ENCODE results near the gene LDB1.

Gene LDB1

DNA sequence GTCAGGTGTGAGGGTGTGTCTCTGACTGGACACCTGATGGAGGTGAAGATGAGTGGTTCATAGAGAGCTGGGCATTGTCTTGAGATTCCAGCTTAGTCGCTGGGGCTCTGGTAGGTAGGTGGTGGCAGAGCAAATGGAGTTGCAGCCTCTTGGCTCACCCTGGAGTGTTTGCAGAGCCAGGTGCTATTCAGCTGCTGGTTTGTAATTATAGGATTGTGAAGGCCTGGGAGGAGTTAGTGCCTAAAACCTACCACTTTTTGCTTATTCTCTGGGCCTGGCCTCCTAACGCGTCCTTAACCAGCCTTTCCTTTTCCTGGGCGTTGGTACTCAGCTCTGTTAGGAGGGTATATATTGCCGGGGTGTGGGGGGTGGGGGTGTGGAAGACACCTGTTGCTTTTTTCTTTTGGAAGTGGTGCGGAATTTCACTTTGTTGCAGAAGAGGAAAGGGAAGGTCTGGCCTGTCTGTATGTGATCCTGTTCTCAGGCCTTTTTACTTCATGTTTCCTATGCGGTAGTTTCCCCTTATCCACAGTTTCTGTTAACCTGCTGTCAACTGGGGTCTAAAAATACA is 15.9 kb upstream of the LDB1 start:
- H3K4me3 ChIP-seq (ENCODE audit: low read depth, low read length), result no peak overlapping the region
- no peak for DNase-seq (ENCODE audit: low read depth, low spot score)
- in situ Hi-C loops (cut with HindIII; ENCODE audit: low sequenced_read_pairs), result no loop called here
- TF ChIP-seq, protein P1, sequence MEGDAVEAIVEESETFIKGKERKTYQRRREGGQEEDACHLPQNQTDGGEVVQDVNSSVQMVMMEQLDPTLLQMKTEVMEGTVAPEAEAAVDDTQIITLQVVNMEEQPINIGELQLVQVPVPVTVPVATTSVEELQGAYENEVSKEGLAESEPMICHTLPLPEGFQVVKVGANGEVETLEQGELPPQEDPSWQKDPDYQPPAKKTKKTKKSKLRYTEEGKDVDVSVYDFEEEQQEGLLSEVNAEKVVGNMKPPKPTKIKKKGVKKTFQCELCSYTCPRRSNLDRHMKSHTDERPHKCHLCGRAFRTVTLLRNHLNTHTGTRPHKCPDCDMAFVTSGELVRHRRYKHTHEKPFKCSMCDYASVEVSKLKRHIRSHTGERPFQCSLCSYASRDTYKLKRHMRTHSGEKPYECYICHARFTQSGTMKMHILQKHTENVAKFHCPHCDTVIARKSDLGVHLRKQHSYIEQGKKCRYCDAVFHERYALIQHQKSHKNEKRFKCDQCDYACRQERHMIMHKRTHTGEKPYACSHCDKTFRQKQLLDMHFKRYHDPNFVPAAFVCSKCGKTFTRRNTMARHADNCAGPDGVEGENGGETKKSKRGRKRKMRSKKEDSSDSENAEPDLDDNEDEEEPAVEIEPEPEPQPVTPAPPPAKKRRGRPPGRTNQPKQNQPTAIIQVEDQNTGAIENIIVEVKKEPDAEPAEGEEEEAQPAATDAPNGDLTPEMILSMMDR (IDR thresholded peaks at IDR 0.05; ENCODE audit: low read depth, low read length), result no peak

DNA sequence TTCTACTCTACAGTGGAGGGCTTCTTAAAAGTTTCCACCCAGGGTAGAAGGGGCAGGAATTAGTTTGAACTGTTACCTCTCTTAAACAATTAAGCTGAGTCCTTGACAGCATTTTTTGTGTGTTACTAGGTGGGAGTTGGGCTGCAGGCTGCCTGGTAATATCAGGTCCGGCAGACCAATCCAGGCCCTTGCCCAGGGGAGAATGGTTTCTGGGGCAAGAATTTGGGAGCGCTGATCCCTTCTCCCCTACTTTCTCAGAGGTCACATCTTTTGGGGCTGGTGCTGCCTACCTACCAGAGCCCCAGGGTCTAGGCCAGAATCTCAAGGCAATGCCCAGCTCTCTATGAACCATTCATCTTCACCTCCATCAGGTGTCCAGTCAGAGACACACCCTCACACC is 14.2 kb upstream of the LDB1 start:
- TF ChIP-seq, protein P1 (IDR thresholded peaks at IDR 0.05; ENCODE audit: low read depth, low read length), result no peak
- DNase-seq (ENCODE audit: low read depth, low spot score), result no peak
- in situ Hi-C loops (cut with HindIII; ENCODE audit: low sequenced_read_pairs), result no loop called here
- peak overlapping the region; percentile 98 for H3K4me3 ChIP-seq (ENCODE audit: low read depth, low read length)

- DNase-seq (ENCODE audit: low read depth, low spot score), result peak; percentile 66
- TF ChIP-seq, protein P1 (IDR thresholded peaks at IDR 0.05; ENCODE audit: low read depth, low read length), result no peak
- H3K4me3 ChIP-seq (ENCODE audit: low read depth, low read length), result peak overlapping the region; percentile 98
- in situ Hi-C loops (cut with HindIII; ENCODE audit: low sequenced_read_pairs), result no loop called here
Measured at GRCh38 chr10:102133373-102134195, 13.4 kb upstream of the LDB1 start.

DNA sequence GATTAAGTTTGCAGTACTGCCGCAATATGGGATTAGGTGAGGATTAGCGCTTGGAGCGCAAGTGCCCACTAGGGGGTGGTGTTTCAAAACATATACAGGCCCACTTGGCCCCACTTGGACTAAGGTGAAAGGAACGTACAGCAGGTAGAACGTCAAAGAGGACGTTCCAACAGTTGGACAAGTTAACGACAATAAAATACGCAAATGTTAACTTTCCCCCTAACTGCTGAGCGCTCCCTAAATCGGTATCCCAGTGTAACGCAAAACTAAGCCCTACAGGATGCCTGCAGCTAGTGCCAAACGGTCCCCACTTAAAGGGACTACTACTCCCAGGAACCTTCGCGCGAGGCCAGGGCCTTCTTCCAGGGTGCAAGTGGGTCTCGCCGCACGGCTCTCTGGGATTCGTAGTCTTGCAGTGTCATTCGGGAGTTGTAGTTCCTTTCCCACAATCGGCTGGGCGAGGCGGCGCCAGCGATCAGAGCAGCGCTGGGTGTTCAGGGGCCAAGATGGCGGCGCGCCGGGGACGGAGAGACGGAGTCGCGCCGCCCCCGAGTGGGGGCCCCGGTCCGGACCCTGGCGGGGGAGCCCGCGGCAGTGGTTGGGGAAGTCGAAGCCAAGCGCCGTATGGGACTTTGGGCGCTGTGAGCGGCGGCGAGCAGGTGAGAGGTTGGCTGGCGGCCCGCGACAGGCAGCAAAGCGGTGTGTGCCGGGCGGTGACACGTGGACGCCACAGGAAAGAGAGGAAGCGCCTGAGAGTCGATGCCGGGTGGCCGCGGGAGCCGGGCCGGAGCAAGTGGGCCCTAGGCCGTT is 12.6 kb upstream of the LDB1 start, which contains the start of gene PPRC1:
PPRC1 (plus strand) TSS at position 478 of the 810 bp plus-strand sequence; CDS start at position 507, 29 bp downstream.
- TF ChIP-seq, protein P1 (IDR thresholded peaks at IDR 0.05; ENCODE audit: low read depth, low read length), result peak; percentile 88
- in situ Hi-C loops (cut with HindIII; ENCODE audit: low sequenced_read_pairs), result no loop called here
- peak within 1 kb of the TSS; percentile 98 for H3K4me3 ChIP-seq (ENCODE audit: low read depth, low read length)
- DNase-seq (ENCODE audit: low read depth, low spot score), result peak; percentile 99

DNA sequence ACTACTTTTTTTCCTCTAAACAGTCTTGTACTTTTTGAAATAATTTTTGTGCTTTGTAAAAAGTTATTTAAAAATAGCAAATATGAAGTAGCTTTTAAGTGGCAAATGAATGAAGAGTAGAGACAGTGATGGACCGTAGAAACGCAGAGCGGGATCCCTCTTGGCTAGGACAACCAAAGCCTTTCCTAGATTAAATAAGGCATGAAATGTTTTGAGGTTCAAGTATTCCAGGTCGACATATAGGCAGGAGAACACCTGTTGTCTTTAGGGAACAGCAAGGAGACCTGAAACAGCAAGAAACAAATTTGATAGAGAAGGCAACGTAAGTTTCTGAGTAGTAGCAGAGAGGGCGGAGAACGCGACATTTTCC is 12.0 kb upstream of the LDB1 start:
- in situ Hi-C loops (cut with HindIII; ENCODE audit: low sequenced_read_pairs), result no loop called here
- H3K4me3 ChIP-seq (ENCODE audit: low read depth, low read length), result peak overlapping the region; percentile 98
- TF ChIP-seq, protein P1 (IDR thresholded peaks at IDR 0.05; ENCODE audit: low read depth, low read length), result no peak
- DNase-seq (ENCODE audit: low read depth, low spot score), result no peak
